ENCODE measurements around the gene MAGEC3.

The MAGEC3 gene

GRCh38 chrX:141935645-141936044 lies 97.5 kb downstream of the MAGEC3 start:
- no peak overlapping the region for H3K4me3 ChIP-seq (ENCODE audit: low read length)
- no peak for DNase-seq (ENCODE audit: low read depth, low spot score)

- H3K4me3 ChIP-seq (ENCODE audit: low read length), result no peak overlapping the region
- no peak for DNase-seq (ENCODE audit: low read depth, low spot score)
These were observed 98.0 kb downstream of the MAGEC3 start for GRCh38 chrX:141936080-141936479.

GRCh38 chrX:141941234-141941633 lies 103.1 kb downstream of the MAGEC3 start:
- DNase-seq (ENCODE audit: low read depth, low spot score), result no peak
- no peak overlapping the region for H3K4me3 ChIP-seq (ENCODE audit: low read length)

GRCh38 chrX:141945426-141945825 lies 107.3 kb downstream of the MAGEC3 start:
- no peak for DNase-seq (ENCODE audit: low read depth, low spot score)
- H3K4me3 ChIP-seq (ENCODE audit: low read length), result no peak overlapping the region

- H3K4me3 ChIP-seq (ENCODE audit: low read length), result no peak overlapping the region
- DNase-seq (ENCODE audit: low read depth, low spot score), result no peak
These were observed 109.2 kb downstream of the MAGEC3 start for GRCh38 chrX:141947350-141947749.
